Natural killer cell (primary cell): Measurements from ENCODE around the gene HDGFL3. TPM values are rescaled to one million over a fixed set of nuclear protein-coding genes. Genes with fewer than 3 reads are reported as not detected.

Source experiments
- ATAC-seq, 3 donors: fragments of 150-1000 bp in 2 of 3; fragments of 200-7000 bp in 1 of 3; cut with Tn5 transposase; 1 replicate in 1 of 3; 2 replicates in 2 of 3; pipeline ENCODE4 v1.10.0; 2021; ENCODE audit warnings: mild to moderate bottlenecking in 2 of 3, moderate library complexity in 2 of 3
- DNase-seq, 2 donors: peaks; one replicate each; pipeline versions ENCODE4 v3.0.0 to v3.0.0-alpha.2; 2013 to 2021; ENCODE audit warnings: mixed read lengths in 1 of 2
- H3K27ac ChIP-seq: one replicate; pipeline ENCODE4 v1.5.1; 2013; ENCODE audit warnings: mild to moderate bottlenecking, low read length
- H3K27me3 ChIP-seq: one replicate; pipeline ENCODE4 v1.6.1; 2013; ENCODE audit warnings: low read length; ENCODE audit not compliant: control insufficient read depth, insufficient read depth
- H3K36me3 ChIP-seq: one replicate; pipeline ENCODE4 v1.6.1; 2013; ENCODE audit warnings: low read length; ENCODE audit not compliant: control insufficient read depth, insufficient read depth
- H3K4me1 ChIP-seq: one replicate; pipeline ENCODE4 v1.6.1; 2013; ENCODE audit warnings: low read length; ENCODE audit not compliant: control insufficient read depth, insufficient read depth
- H3K4me3 ChIP-seq: one replicate; pipeline ENCODE4 v1.5.1; 2013; ENCODE audit warnings: low read length
- H3K9me3 ChIP-seq: one replicate; pipeline ENCODE4 v1.6.1; 2013; ENCODE audit warnings: low read length; ENCODE audit not compliant: control insufficient read depth, insufficient read depth
- H3K27ac Mint-ChIP-seq, 2 donors: one replicate each; pipeline ENCODE4 v1.8.0; 2022; ENCODE audit warnings: mild to moderate bottlenecking in 2 of 2, mixed read lengths in 2 of 2, moderate library complexity in 1 of 2
- H3K27me3 Mint-ChIP-seq, 2 donors: one replicate each; pipeline ENCODE4 v1.8.0; 2022; ENCODE audit warnings: low read depth in 2 of 2, mixed read lengths in 2 of 2
- H3K36me3 Mint-ChIP-seq: one replicate; pipeline ENCODE4 v1.8.0; 2022; ENCODE audit warnings: mixed read lengths
- H3K4me1 Mint-ChIP-seq, 2 donors: one replicate each; pipeline ENCODE4 v1.8.0; 2022; ENCODE audit warnings: mixed read lengths in 2 of 2
- H3K4me3 Mint-ChIP-seq: one replicate; pipeline ENCODE4 v1.8.0; 2022; ENCODE audit warnings: mild to moderate bottlenecking, moderate library complexity, mixed read lengths
- H3K9me3 Mint-ChIP-seq, 2 donors: one replicate each; pipeline ENCODE4 v1.8.0; 2022; ENCODE audit warnings: mixed read lengths in 2 of 2
- CTCF ChIP-seq: fragments of 200-600 bp; IDR thresholded peaks from one replicate; pipeline ENCODE4 v1.8.0; 2022; ENCODE audit warnings: antibody characterized with exemption
- WGBS: methylation state at CpG from one replicate; pipeline ENCODE4 v1.1.7; 2013; ENCODE audit warnings: missing lambda C conversion rate; ENCODE audit not compliant: insufficient coverage; 5-methylcytosine and 5-hydroxymethylcytosine counted together
- intact Hi-C: fragments of 100-400 bp; cut with micrococcal nuclease; formaldehyde crosslinking; loops from one replicate; pipeline ENCODE4 v1.14.2; 2022
- total RNA-seq, 4 donors: library from RNA; stranded (reverse); fragments of 120-200 nt in 1 of 4; gene quantifications; one replicate each; pipeline versions ENCODE4 v1.2.3 to v1.2.4, GENCODE V29; 2013 to 2022

Gene HDGFL3
- total RNA-seq, 3 donors from 2014 or later (not counting 1 experiment from before 2014, with no cell fraction given): 13.0 to 25.3 (median 21.4) TPM

GRCh38 chr15:83203543-83203942 is 4.1 kb downstream of the HDGFL3 start:
- intact Hi-C loops: loop anchor here (10.0 kb wide), 1 partner anchor 189 kb away; the partner anchor contains the start of gene C15orf40

GRCh38 chr15:83200589-83200988 is 7.0 kb downstream of the HDGFL3 start:
- H3K36me3 ChIP-seq: no peaks in the 10 kb centered on the region
- H3K27ac Mint-ChIP-seq: peak overlapping the region in 1 of 2 donors; percentile 75

More at GRCh38 chr15:83203543-83203942, 4.1 kb downstream of the HDGFL3 start:
- WGBS: 92% methylated on average over 2 of the region's 4 CpGs
- no peak overlapping the region for H3K27ac ChIP-seq
- Mint-ChIP-seq H3K27ac (no peak overlapping the region), H3K4me1 (peaks cover 19 to 31% of the 10 kb centered on the region in 2 donors), H3K27me3 (no peaks in the 10 kb centered on the region), H3K4me3 (no peak overlapping the region), H3K9me3 (no peaks in the 10 kb centered on the region), H3K36me3 (no peaks in the 10 kb centered on the region)
- H3K9me3 ChIP-seq: no peaks in the 10 kb centered on the region
- no peak for ATAC-seq
- DNase-seq: no peak
- H3K27me3 ChIP-seq: no peaks in the 10 kb centered on the region
- peaks cover 22% of the 10 kb centered on the region for H3K4me1 ChIP-seq
- TF ChIP-seq CTCF: no peak
- no peak overlapping the region for H3K4me3 ChIP-seq
- H3K36me3 ChIP-seq: no peaks in the 10 kb centered on the region

GRCh38 chr15:83200162-83200561 is 7.5 kb downstream of the HDGFL3 start:
- Histone ChIP-seq H3K4me3 (no peak overlapping the region), H3K36me3 (no peaks in the 10 kb centered on the region), H3K27me3 (no peaks in the 10 kb centered on the region), H3K4me1 (peaks cover 14% of the 10 kb centered on the region), H3K9me3 (no peaks in the 10 kb centered on the region), H3K27ac (no peak overlapping the region)
- H3K27me3 Mint-ChIP-seq: no peaks in the 10 kb centered on the region
- H3K4me1 Mint-ChIP-seq: peaks cover 14 to 28% of the 10 kb centered on the region in 2 donors
- WGBS: 85% methylated on average over 6 of the region's 7 CpGs
- intact Hi-C loops: loop anchor here (10.0 kb wide), 1 partner anchor 185 kb away; the partner anchor contains the start of gene C15orf40
- H3K9me3 Mint-ChIP-seq: no peaks in the 10 kb centered on the region
- DNase-seq: peak in 1 of 2 donors; percentile 39
- H3K36me3 Mint-ChIP-seq: no peaks in the 10 kb centered on the region
- H3K4me3 Mint-ChIP-seq: no peak overlapping the region
- H3K27ac Mint-ChIP-seq: peak overlapping the region in 1 of 2 donors; percentile 75
- no peak for TF ChIP-seq CTCF
- ATAC-seq: peak in 2 of 3 donors; percentile 31 to 45

More at GRCh38 chr15:83200589-83200988, 7.0 kb downstream of the HDGFL3 start:
- DNase-seq: no peak
- H3K27me3 Mint-ChIP-seq: no peaks in the 10 kb centered on the region
- no peaks in the 10 kb centered on the region for H3K9me3 Mint-ChIP-seq
- no peaks in the 10 kb centered on the region for H3K27me3 ChIP-seq
- peaks cover 14 to 28% of the 10 kb centered on the region in 2 donors for H3K4me1 Mint-ChIP-seq
- H3K27ac ChIP-seq: no peak overlapping the region
- H3K9me3 ChIP-seq: no peaks in the 10 kb centered on the region
- no peak for ATAC-seq
- H3K36me3 Mint-ChIP-seq: no peaks in the 10 kb centered on the region
- intact Hi-C loops: loop anchor here (10.0 kb wide), 1 partner anchor 186 kb away; the partner anchor contains the start of gene C15orf40
- H3K4me3 Mint-ChIP-seq: no peak overlapping the region
- TF ChIP-seq CTCF: no peak
- no peak overlapping the region for H3K4me3 ChIP-seq
- peaks cover 14% of the 10 kb centered on the region for H3K4me1 ChIP-seq

GRCh38 chr15:83199288-83199687 is 8.3 kb downstream of the HDGFL3 start:
- no CpG with 5 or more reads among the region's 1 CpG for WGBS
- no peak for DNase-seq
- peak; percentile 69 to 84 (median 78) for ATAC-seq
- H3K9me3 Mint-ChIP-seq: no peaks in the 10 kb centered on the region
- no peaks in the 10 kb centered on the region for H3K9me3 ChIP-seq
- no peaks in the 10 kb centered on the region for H3K27me3 ChIP-seq
- no peaks in the 10 kb centered on the region for H3K36me3 Mint-ChIP-seq
- H3K4me1 Mint-ChIP-seq: peaks cover 14 to 28% of the 10 kb centered on the region in 2 donors
- no peaks in the 10 kb centered on the region for H3K27me3 Mint-ChIP-seq
- H3K27ac ChIP-seq: no peak overlapping the region
- intact Hi-C loops: no loop called here
- no peak overlapping the region for H3K4me3 ChIP-seq
- no peaks in the 10 kb centered on the region for H3K36me3 ChIP-seq
- peak overlapping the region; percentile 43 for H3K4me3 Mint-ChIP-seq
- H3K27ac Mint-ChIP-seq: peak overlapping the region; percentile 63 to 75
- no peak for TF ChIP-seq CTCF
- peaks cover 14% of the 10 kb centered on the region for H3K4me1 ChIP-seq
